Measurements from ENCODE around the gene WDR26. TPM values are rescaled to one million over a fixed set of nuclear protein-coding genes. Genes with fewer than 3 reads are reported as not detected.

Gene WDR26
- total RNA-seq, 3 donors from 2014 or later = 64.4 to 86.3 (median 67.4) TPM

GRCh38 chr1:224433041-224433691 lies 1.4 kb downstream of the WDR26 start:
- no peaks in the 10 kb centered on the region for H3K36me3 ChIP-seq (ENCODE audit: low read depth)
- intact Hi-C loops (cut with DNase I, micrococcal nuclease) = no loop called here
- no peaks in the 10 kb centered on the region for H3K9me3 ChIP-seq
- peaks cover 16% of the 10 kb centered on the region for H3K4me1 ChIP-seq (ENCODE audit: low read depth)
- peak overlapping the region; percentile 67 for H3K4me3 ChIP-seq
- DNase-seq = peak; percentile 48 to 58 (median 48)
- no peak for TF ChIP-seq CTCF (IDR thresholded peaks at IDR 0.05)
- ATAC-seq = peak; percentile 2

DNA sequence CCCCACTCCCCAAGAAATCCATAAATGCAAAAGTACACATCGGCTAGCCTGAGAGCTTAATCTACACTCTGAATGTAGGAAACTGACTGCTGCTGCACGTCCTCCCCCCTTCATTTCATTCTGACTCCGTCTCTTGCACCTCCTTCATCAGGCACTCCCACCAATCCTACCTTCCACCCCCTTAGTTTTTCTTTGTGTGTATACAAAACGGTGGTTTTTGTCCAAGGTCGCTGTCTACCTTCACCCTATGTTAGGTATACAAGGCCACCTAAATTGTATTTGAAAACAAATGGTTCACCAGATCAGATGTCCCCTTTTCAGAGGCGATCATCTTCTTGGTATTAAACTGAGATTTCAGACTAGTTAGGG lies 1.9 kb downstream of the WDR26 start:
- ATAC-seq (no peak), DNase-seq (peak in 1 of 3 donors; percentile 13)
- intact Hi-C loops (cut with DNase I, micrococcal nuclease) = no loop called here
- peaks cover 16% of the 10 kb centered on the region for H3K4me1 ChIP-seq (ENCODE audit: low read depth)
- no peak for TF ChIP-seq CTCF (IDR thresholded peaks at IDR 0.05)
- no peaks in the 10 kb centered on the region for H3K36me3 ChIP-seq (ENCODE audit: low read depth)
- H3K4me3 ChIP-seq = no peak overlapping the region
- H3K9me3 ChIP-seq = no peaks in the 10 kb centered on the region

DNA sequence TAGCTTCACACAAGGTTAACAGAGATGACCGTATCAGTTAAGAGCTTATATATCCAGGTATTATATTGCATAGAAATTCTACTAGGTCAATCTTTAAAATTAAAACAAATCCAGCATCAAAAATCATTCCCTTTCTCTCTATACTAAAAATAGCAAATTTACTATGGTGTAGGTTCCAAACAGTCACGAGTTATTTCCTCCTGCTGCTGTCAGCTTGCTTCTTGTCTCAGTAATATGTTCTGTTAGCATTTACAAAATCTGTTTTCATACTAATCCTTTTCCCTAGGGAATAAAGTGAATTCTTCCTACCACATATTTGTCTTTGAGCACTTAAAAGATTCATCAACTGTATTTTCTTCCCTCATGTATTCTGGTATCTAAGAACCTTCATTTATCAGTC lies 2.5 kb downstream of the WDR26 start:
- H3K4me1 ChIP-seq (ENCODE audit: low read depth) = peaks cover 16% of the 10 kb centered on the region
- no peak for TF ChIP-seq CTCF (IDR thresholded peaks at IDR 0.05)
- H3K4me3 ChIP-seq = no peak overlapping the region
- DNase-seq (no peak), ATAC-seq (no peak)
- no peaks in the 10 kb centered on the region for H3K9me3 ChIP-seq
- intact Hi-C loops (cut with DNase I, micrococcal nuclease) = no loop called here
- H3K36me3 ChIP-seq (ENCODE audit: low read depth) = no peaks in the 10 kb centered on the region

- H3K4me3 ChIP-seq = no peak overlapping the region
- TF ChIP-seq CTCF (IDR thresholded peaks at IDR 0.05) = no peak
- ATAC-seq (no peak), DNase-seq (no peak)
- no peaks in the 10 kb centered on the region for H3K9me3 ChIP-seq
- no peaks in the 10 kb centered on the region for H3K36me3 ChIP-seq (ENCODE audit: low read depth)
- H3K4me1 ChIP-seq (ENCODE audit: low read depth) = peaks cover 16% of the 10 kb centered on the region
- intact Hi-C loops (cut with DNase I, micrococcal nuclease) = no loop called here
Observed at GRCh38 chr1:224431726-224432125, 2.9 kb downstream of the WDR26 start.

- H3K9me3 ChIP-seq = no peaks in the 10 kb centered on the region
- no peaks in the 10 kb centered on the region for H3K36me3 ChIP-seq (ENCODE audit: low read depth)
- ATAC-seq (no peak), DNase-seq (peak in 1 of 3 donors; percentile 57)
- H3K4me3 ChIP-seq = no peak overlapping the region
- peaks cover 12% of the 10 kb centered on the region for H3K4me1 ChIP-seq (ENCODE audit: low read depth)
- intact Hi-C loops (cut with DNase I, micrococcal nuclease) = no loop called here
- no peak for TF ChIP-seq CTCF (IDR thresholded peaks at IDR 0.05)
Observed at GRCh38 chr1:224430511-224431113, 4.0 kb downstream of the WDR26 start.

All from mucosa of descending colon (tissue), 3 donors.